ENCODE results near the gene SHH.

DNA sequence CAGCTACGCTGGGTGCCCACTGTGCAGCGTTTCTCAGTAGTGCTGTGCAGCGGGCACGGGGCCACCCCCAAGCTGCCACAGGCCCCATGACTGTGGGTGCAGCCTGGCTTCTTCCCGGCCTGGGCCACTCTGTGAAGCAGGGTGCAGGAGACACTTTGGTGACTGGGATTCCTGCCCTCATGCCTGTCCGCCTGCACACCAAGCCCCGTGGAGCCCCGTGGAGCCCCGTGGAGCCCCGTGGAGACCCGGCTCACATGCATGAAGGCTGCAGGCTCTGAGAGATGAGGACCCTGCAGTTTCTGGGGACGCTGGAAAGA is 3.9 kb upstream of the SHH start:
- TF ChIP-seq, protein P1, sequence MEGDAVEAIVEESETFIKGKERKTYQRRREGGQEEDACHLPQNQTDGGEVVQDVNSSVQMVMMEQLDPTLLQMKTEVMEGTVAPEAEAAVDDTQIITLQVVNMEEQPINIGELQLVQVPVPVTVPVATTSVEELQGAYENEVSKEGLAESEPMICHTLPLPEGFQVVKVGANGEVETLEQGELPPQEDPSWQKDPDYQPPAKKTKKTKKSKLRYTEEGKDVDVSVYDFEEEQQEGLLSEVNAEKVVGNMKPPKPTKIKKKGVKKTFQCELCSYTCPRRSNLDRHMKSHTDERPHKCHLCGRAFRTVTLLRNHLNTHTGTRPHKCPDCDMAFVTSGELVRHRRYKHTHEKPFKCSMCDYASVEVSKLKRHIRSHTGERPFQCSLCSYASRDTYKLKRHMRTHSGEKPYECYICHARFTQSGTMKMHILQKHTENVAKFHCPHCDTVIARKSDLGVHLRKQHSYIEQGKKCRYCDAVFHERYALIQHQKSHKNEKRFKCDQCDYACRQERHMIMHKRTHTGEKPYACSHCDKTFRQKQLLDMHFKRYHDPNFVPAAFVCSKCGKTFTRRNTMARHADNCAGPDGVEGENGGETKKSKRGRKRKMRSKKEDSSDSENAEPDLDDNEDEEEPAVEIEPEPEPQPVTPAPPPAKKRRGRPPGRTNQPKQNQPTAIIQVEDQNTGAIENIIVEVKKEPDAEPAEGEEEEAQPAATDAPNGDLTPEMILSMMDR (IDR thresholded peaks at IDR 0.05): no peak
- no peak for TF ChIP-seq POLR2A (IDR thresholded peaks at IDR 0.05)
